Measurements from ENCODE around the gene NFATC1.
"Not testable (repeated sequence)": the region's sequence is repeated elsewhere in the genome, so short reads cannot be mapped to it uniquely, and the experiment has no call there.

Gene NFATC1

GRCh38 chr18:79478484-79479115 lies 82.9 kb downstream of the NFATC1 start:
- FAIRE-seq, result no peak

GRCh38 chr18:79479116-79479760 lies 83.5 kb downstream of the NFATC1 start:
- no peak for FAIRE-seq

GRCh38 chr18:79479761-79480161 lies 84.0 kb downstream of the NFATC1 start:
- no peak for FAIRE-seq

GRCh38 chr18:79480171-79481045 lies 84.7 kb downstream of the NFATC1 start:
- no peak for FAIRE-seq

GRCh38 chr18:79481046-79481790 lies 85.5 kb downstream of the NFATC1 start:
- FAIRE-seq, result no peak

- not testable (repeated sequence) for FAIRE-seq
Observed at GRCh38 chr18:79483393-79483792, 87.7 kb downstream of the NFATC1 start.

GRCh38 chr18:79483971-79484491 lies 88.3 kb downstream of the NFATC1 start:
- no peak for FAIRE-seq

GRCh38 chr18:79484661-79485621 lies 89.2 kb downstream of the NFATC1 start:
- no peak for FAIRE-seq

DNA sequence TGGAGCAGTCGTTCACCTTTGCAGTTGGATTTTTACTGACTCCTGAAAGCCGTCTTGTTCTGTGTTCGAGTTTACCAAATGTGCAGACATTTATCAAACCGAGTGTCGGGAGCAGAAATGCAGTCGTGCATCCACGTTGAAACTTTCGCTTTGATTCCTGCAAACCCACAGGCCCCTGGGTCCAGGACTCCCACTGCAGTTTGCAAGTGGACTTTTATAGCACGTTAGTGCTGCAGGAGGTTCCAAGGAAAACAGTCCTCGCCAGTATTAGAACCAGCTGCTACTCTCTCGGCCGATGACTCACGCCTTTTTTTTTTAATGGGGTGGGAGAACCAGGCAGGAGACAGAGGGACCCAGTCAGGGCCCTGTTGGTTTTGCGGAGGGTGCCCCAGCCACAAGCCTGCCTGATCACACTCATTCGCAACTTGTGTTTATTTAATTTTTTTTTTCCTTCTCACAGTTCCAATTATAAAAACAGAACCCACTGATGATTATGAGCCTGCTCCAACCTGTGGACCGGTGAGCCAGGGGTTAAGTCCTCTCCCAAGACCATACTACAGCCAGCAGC lies 90.1 kb downstream of the NFATC1 start:
- no peak for FAIRE-seq

- no peak for FAIRE-seq
Observed at GRCh38 chr18:79486356-79487182, 90.8 kb downstream of the NFATC1 start.

DNA sequence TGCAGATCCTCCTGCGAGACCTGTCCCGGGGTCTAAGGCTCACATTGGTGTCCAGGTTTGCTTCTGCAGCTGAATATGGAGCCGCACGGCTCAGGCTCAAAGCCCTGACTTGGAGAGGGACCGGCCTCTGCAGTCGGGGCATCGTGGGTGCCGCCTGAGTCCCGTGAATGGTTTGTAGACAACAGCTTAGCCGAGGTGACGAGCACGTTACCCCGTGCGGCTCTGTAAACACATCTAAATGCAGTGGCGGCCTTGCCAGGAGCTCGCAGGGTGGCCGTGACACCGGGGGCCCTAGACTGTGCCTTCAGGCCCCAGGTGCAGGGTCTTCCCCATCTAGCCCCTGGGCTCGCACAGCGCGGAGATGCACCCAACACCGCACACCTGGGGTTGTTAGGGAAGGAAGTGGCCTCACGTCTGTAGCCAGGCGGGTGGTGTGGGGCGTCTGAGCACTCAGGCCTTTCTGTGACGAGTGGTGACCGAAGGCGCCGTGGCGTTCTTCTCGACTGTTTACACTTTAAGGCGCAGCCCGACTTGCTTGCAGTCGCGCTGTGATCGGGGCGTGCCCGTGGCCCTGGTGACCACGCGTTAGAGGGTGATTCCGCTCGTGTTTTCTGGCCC lies 91.6 kb downstream of the NFATC1 start:
- no peak for FAIRE-seq

GRCh38 chr18:79487801-79488201 lies 92.1 kb downstream of the NFATC1 start:
- FAIRE-seq, result no peak

GRCh38 chr18:79488311-79489050 lies 92.8 kb downstream of the NFATC1 start:
- FAIRE-seq, result no peak

DNA sequence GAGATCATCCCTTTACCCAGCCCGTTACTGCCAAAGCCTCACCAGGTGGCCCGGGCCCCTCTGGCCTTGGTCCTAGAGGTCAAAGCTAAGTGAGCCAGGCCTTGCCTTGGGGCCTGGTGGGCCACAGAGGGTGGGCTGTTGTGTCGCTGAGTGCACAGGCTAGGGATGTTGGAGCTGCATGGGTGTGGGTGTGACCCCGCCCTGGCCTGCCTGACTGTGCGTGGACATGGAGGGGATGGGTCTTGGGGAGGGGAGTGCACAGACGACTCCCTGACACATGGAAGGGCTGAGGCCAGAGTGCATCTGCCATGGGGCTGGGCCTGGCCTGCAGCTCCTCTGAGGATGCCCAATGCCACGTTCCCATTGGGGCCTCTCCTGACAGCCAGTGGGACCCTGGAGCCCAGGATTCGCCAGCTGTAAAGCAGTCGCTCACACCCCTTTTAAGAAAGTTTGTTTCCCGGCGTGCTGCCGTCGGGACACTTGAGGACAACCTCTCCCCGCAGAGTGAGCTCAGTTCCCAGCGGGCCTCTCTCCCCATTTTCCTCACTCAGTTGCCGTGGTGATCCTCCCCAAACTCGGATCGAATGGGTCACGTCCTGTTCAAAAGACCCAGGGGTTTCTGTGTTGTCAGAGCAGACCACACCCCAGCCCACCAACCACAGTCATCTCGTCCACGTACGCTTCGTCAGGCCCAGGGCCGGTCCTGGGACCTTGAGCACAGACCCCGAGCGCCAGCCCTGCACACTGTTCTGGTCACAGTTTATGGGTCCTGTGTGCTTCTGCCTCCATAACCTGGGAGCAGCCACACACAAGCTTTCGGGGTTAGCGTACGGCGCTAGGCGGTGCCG lies 93.5 kb downstream of the NFATC1 start:
- no peak for FAIRE-seq

DNA sequence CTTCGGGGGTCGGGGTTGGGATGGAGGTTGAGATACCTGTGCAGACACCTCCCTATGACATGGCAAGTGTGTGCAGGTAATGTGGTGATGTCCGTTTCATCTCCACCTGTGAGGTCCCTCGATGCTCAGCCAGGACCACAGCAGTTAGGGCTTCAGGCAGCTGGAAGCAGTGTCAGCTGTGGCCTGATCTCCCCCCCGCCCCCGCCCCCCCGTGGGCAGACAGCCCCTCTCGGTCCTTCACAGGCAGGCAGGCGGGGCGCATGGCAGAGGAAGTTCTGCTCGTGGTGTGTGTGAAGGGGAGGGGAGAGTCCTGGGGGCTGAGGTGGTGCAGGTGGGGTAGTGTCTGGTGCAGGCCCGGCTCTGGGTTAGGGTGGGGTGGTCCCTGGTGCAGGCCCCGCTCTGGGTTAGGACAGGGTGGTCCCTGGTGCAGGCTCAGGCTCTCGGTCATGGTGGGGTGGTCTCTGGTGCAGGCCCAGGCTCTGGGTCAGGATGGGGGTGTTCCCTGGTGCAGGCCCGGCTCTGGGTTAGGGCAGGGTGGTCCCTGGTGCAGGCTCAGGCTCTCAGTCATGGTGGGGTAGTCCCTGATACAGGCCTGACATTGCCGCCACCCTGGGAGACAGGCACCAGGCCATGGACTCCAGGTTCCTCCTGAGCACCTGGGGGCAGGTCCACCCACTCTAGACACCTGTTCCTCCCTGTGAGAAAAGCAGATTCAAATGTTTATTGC lies 94.3 kb downstream of the NFATC1 start:
- FAIRE-seq, result no peak

GRCh38 chr18:79490626-79491041 lies 94.9 kb downstream of the NFATC1 start:
- FAIRE-seq, result no peak

GRCh38 chr18:79491081-79491551 lies 95.4 kb downstream of the NFATC1 start:
- FAIRE-seq, result no peak
